Retinal pigment epithelial cell (primary cell): ENCODE measurements around the gene PPP1R2C.

Source experiments
- DNase-seq: peaks from one replicate; pipeline ENCODE4 v3.0.0-alpha.2; 2010; ENCODE audit warnings: low read depth
- H3K4me3 ChIP-seq: 2 replicates; pipeline ENCODE4 v1.5.1; 2011; ENCODE audit warnings: mild to moderate bottlenecking, low read length, control low read depth, moderate library complexity
- CTCF ChIP-seq: conservative IDR thresholded peaks from 2 replicates; pipeline ENCODE4 v1.5.1; 2011; ENCODE audit warnings: low read depth, low read length, control low read depth, inconsistent platforms

Gene PPP1R2C

GRCh38 chrX:42735250-42735649 lies 42.7 kb downstream of the PPP1R2C start:
- no peak overlapping the region for H3K4me3 ChIP-seq
- TF ChIP-seq CTCF = no peak
- no peak for DNase-seq

DNA sequence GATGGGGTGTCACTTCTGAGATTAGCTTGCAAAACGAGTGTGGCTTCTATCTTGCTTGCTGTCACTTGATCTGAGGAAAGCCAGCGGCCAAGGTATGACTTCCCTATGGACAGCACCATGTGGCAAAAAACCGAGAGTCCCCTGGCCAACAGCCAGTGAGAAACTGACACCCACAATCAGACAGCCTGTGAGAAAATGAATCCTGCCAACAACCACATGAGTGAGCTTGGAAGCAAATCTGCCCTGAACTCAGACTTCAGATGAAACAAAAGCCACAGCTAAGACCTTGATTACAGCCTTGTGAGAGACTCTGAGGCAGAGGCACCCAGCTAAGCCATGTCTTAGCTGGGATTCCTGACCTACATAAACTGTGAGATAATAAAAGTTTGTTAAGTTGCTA lies 45.5 kb downstream of the PPP1R2C start:
- peak; percentile 67 for DNase-seq
- no peak overlapping the region for H3K4me3 ChIP-seq
- no peak for TF ChIP-seq CTCF
